Measurements from ENCODE around the gene C6.

C6 gene

GRCh38 chr5:41213340-41213739, at the start of gene C6:
TSS of gene C6 (minus strand) at chr5:41213532. CDS start at chr5:41203230, 10,302 bp downstream.
- Histone ChIP-seq H3K36me3 (ENCODE audit: control insufficient read depth in 1 of 2, insufficient read depth in 2 of 2, low read length in 2 of 2) (no peaks in the 10 kb centered on the region), H3K9me3 (ENCODE audit: control insufficient read depth in 1 of 2, low read length in 2 of 2) (no peaks in the 10 kb centered on the region), H3K4me3 (ENCODE audit: low read depth in 1 of 2, low read length in 2 of 2) (no peak within 1 kb of the TSS), H3K27ac (ENCODE audit: low read length) (no peak within 1 kb of the TSS), H3K27me3 (ENCODE audit: low read depth, low read length) (no peaks in the 10 kb centered on the region), H3K4me1 (ENCODE audit: control insufficient read depth in 1 of 2, insufficient read depth in 2 of 2, low read length in 2 of 2) (no peaks in the 10 kb centered on the region)

- Histone ChIP-seq H3K4me3 (ENCODE audit: low read depth in 1 of 2, low read length in 2 of 2) (no peak overlapping the region), H3K36me3 (ENCODE audit: control insufficient read depth in 1 of 2, insufficient read depth in 2 of 2, low read length in 2 of 2) (no peaks in the 10 kb centered on the region), H3K4me1 (ENCODE audit: control insufficient read depth in 1 of 2, insufficient read depth in 2 of 2, low read length in 2 of 2) (no peaks in the 10 kb centered on the region), H3K27ac (ENCODE audit: low read length) (no peak overlapping the region), H3K27me3 (ENCODE audit: low read depth, low read length) (no peaks in the 10 kb centered on the region), H3K9me3 (ENCODE audit: control insufficient read depth in 1 of 2, low read length in 2 of 2) (no peaks in the 10 kb centered on the region)
Observed at GRCh38 chr5:41256400-41256799, 43.1 kb upstream of the C6 start.

- no peaks in the 10 kb centered on the region for H3K36me3 ChIP-seq (ENCODE audit: control insufficient read depth in 1 of 2, insufficient read depth in 2 of 2, low read length in 2 of 2)
Observed at GRCh38 chr5:41253109-41253508, 39.8 kb upstream of the C6 start.

GRCh38 chr5:41252036-41252435, 38.7 kb upstream of the C6 start:
- no peaks in the 10 kb centered on the region for H3K9me3 ChIP-seq (ENCODE audit: control insufficient read depth in 1 of 2, low read length in 2 of 2)
- no peak overlapping the region for H3K4me3 ChIP-seq (ENCODE audit: low read depth in 1 of 2, low read length in 2 of 2)
- no peaks in the 10 kb centered on the region for H3K27me3 ChIP-seq (ENCODE audit: low read depth, low read length)
- no peaks in the 10 kb centered on the region for H3K4me1 ChIP-seq (ENCODE audit: control insufficient read depth in 1 of 2, insufficient read depth in 2 of 2, low read length in 2 of 2)
- H3K27ac ChIP-seq (ENCODE audit: low read length): no peak overlapping the region
- no peaks in the 10 kb centered on the region for H3K36me3 ChIP-seq (ENCODE audit: control insufficient read depth in 1 of 2, insufficient read depth in 2 of 2, low read length in 2 of 2)

More at GRCh38 chr5:41253109-41253508, 39.8 kb upstream of the C6 start:
- no peaks in the 10 kb centered on the region for H3K9me3 ChIP-seq (ENCODE audit: control insufficient read depth in 1 of 2, low read length in 2 of 2)
- no peak overlapping the region for H3K4me3 ChIP-seq (ENCODE audit: low read depth in 1 of 2, low read length in 2 of 2)
- no peaks in the 10 kb centered on the region for H3K4me1 ChIP-seq (ENCODE audit: control insufficient read depth in 1 of 2, insufficient read depth in 2 of 2, low read length in 2 of 2)
- H3K27me3 ChIP-seq (ENCODE audit: low read depth, low read length): no peaks in the 10 kb centered on the region
- no peak overlapping the region for H3K27ac ChIP-seq (ENCODE audit: low read length)

GRCh38 chr5:41250351-41250987, 37.1 kb upstream of the C6 start:
- H3K4me3 ChIP-seq (ENCODE audit: low read depth in 1 of 2, low read length in 2 of 2): no peak overlapping the region
- H3K4me1 ChIP-seq (ENCODE audit: control insufficient read depth in 1 of 2, insufficient read depth in 2 of 2, low read length in 2 of 2): no peaks in the 10 kb centered on the region
- H3K9me3 ChIP-seq (ENCODE audit: control insufficient read depth in 1 of 2, low read length in 2 of 2): no peaks in the 10 kb centered on the region
- no peaks in the 10 kb centered on the region for H3K27me3 ChIP-seq (ENCODE audit: low read depth, low read length)
- no peaks in the 10 kb centered on the region for H3K36me3 ChIP-seq (ENCODE audit: control insufficient read depth in 1 of 2, insufficient read depth in 2 of 2, low read length in 2 of 2)
- H3K27ac ChIP-seq (ENCODE audit: low read length): no peak overlapping the region

GRCh38 chr5:41247135-41247534, 33.8 kb upstream of the C6 start:
- Histone ChIP-seq H3K27me3 (ENCODE audit: low read depth, low read length) (no peaks in the 10 kb centered on the region), H3K4me3 (ENCODE audit: low read depth in 1 of 2, low read length in 2 of 2) (no peak overlapping the region), H3K27ac (ENCODE audit: low read length) (no peak overlapping the region), H3K4me1 (ENCODE audit: control insufficient read depth in 1 of 2, insufficient read depth in 2 of 2, low read length in 2 of 2) (no peaks in the 10 kb centered on the region), H3K36me3 (ENCODE audit: control insufficient read depth in 1 of 2, insufficient read depth in 2 of 2, low read length in 2 of 2) (no peaks in the 10 kb centered on the region), H3K9me3 (ENCODE audit: control insufficient read depth in 1 of 2, low read length in 2 of 2) (no peaks in the 10 kb centered on the region)

GRCh38 chr5:41246376-41246775, 33.0 kb upstream of the C6 start:
- no peaks in the 10 kb centered on the region for H3K9me3 ChIP-seq (ENCODE audit: control insufficient read depth in 1 of 2, low read length in 2 of 2)
- H3K36me3 ChIP-seq (ENCODE audit: control insufficient read depth in 1 of 2, insufficient read depth in 2 of 2, low read length in 2 of 2): no peaks in the 10 kb centered on the region
- no peaks in the 10 kb centered on the region for H3K27me3 ChIP-seq (ENCODE audit: low read depth, low read length)
- H3K4me1 ChIP-seq (ENCODE audit: control insufficient read depth in 1 of 2, insufficient read depth in 2 of 2, low read length in 2 of 2): no peaks in the 10 kb centered on the region
- no peak overlapping the region for H3K4me3 ChIP-seq (ENCODE audit: low read depth in 1 of 2, low read length in 2 of 2)
- H3K27ac ChIP-seq (ENCODE audit: low read length): no peak overlapping the region

- Histone ChIP-seq H3K27ac (ENCODE audit: low read length) (no peak overlapping the region), H3K27me3 (ENCODE audit: low read depth, low read length) (no peaks in the 10 kb centered on the region), H3K4me1 (ENCODE audit: control insufficient read depth in 1 of 2, insufficient read depth in 2 of 2, low read length in 2 of 2) (no peaks in the 10 kb centered on the region), H3K9me3 (ENCODE audit: control insufficient read depth in 1 of 2, low read length in 2 of 2) (peaks cover 0 to 8% of the 10 kb centered on the region in 2 donors), H3K4me3 (ENCODE audit: low read depth in 1 of 2, low read length in 2 of 2) (no peak overlapping the region), H3K36me3 (ENCODE audit: control insufficient read depth in 1 of 2, insufficient read depth in 2 of 2, low read length in 2 of 2) (no peaks in the 10 kb centered on the region)
Observed at GRCh38 chr5:41243558-41243957, 30.2 kb upstream of the C6 start.

- Histone ChIP-seq H3K27ac (ENCODE audit: low read length) (no peak overlapping the region), H3K4me3 (ENCODE audit: low read depth in 1 of 2, low read length in 2 of 2) (no peak overlapping the region), H3K27me3 (ENCODE audit: low read depth, low read length) (no peaks in the 10 kb centered on the region)
Observed at GRCh38 chr5:41240985-41241384, 27.7 kb upstream of the C6 start.

GRCh38 chr5:41240390-41240789, 27.1 kb upstream of the C6 start:
- Histone ChIP-seq H3K9me3 (ENCODE audit: control insufficient read depth in 1 of 2, low read length in 2 of 2) (peaks cover 0 to 8% of the 10 kb centered on the region in 2 donors), H3K27ac (ENCODE audit: low read length) (no peak overlapping the region), H3K36me3 (ENCODE audit: control insufficient read depth in 1 of 2, insufficient read depth in 2 of 2, low read length in 2 of 2) (no peaks in the 10 kb centered on the region), H3K27me3 (ENCODE audit: low read depth, low read length) (no peaks in the 10 kb centered on the region), H3K4me3 (ENCODE audit: low read depth in 1 of 2, low read length in 2 of 2) (no peak overlapping the region), H3K4me1 (ENCODE audit: control insufficient read depth in 1 of 2, insufficient read depth in 2 of 2, low read length in 2 of 2) (no peaks in the 10 kb centered on the region)

More at GRCh38 chr5:41240985-41241384, 27.7 kb upstream of the C6 start:
- H3K4me1 ChIP-seq (ENCODE audit: control insufficient read depth in 1 of 2, insufficient read depth in 2 of 2, low read length in 2 of 2): no peaks in the 10 kb centered on the region
- no peaks in the 10 kb centered on the region for H3K36me3 ChIP-seq (ENCODE audit: control insufficient read depth in 1 of 2, insufficient read depth in 2 of 2, low read length in 2 of 2)
- peaks cover 0 to 8% of the 10 kb centered on the region in 2 donors for H3K9me3 ChIP-seq (ENCODE audit: control insufficient read depth in 1 of 2, low read length in 2 of 2)

- no peak overlapping the region for H3K27ac ChIP-seq (ENCODE audit: low read length)
- no peaks in the 10 kb centered on the region for H3K4me1 ChIP-seq (ENCODE audit: control insufficient read depth in 1 of 2, insufficient read depth in 2 of 2, low read length in 2 of 2)
- no peaks in the 10 kb centered on the region for H3K27me3 ChIP-seq (ENCODE audit: low read depth, low read length)
- H3K4me3 ChIP-seq (ENCODE audit: low read depth in 1 of 2, low read length in 2 of 2): no peak overlapping the region
- H3K9me3 ChIP-seq (ENCODE audit: control insufficient read depth in 1 of 2, low read length in 2 of 2): peaks cover 0 to 6% of the 10 kb centered on the region in 2 donors
- no peaks in the 10 kb centered on the region for H3K36me3 ChIP-seq (ENCODE audit: control insufficient read depth in 1 of 2, insufficient read depth in 2 of 2, low read length in 2 of 2)
Observed at GRCh38 chr5:41234475-41234874, 21.1 kb upstream of the C6 start.

GRCh38 chr5:41232797-41233196, 19.5 kb upstream of the C6 start:
- H3K27ac ChIP-seq (ENCODE audit: low read length): no peak overlapping the region
- no peak overlapping the region for H3K4me3 ChIP-seq (ENCODE audit: low read depth in 1 of 2, low read length in 2 of 2)
- no peaks in the 10 kb centered on the region for H3K36me3 ChIP-seq (ENCODE audit: control insufficient read depth in 1 of 2, insufficient read depth in 2 of 2, low read length in 2 of 2)
- no peaks in the 10 kb centered on the region for H3K27me3 ChIP-seq (ENCODE audit: low read depth, low read length)
- H3K9me3 ChIP-seq (ENCODE audit: control insufficient read depth in 1 of 2, low read length in 2 of 2): peaks cover 0 to 6% of the 10 kb centered on the region in 2 donors
- H3K4me1 ChIP-seq (ENCODE audit: control insufficient read depth in 1 of 2, insufficient read depth in 2 of 2, low read length in 2 of 2): no peaks in the 10 kb centered on the region
